RWPE1 (cell line): ENCODE results near the gene CHP2.

ENCODE experiments used
- CTCF ChIA-PET: fragments of 350-600 bp; sonication (Branson Sonifier 250); formaldehyde crosslinking; extraction: SDS; loops from one replicate; lab custom pipeline; 2021; lab: Yijun Ruan, JAX
- POLR2A ChIA-PET: fragments of 400-600 bp; formaldehyde crosslinking; extraction: SDS; loops from one replicate; lab custom pipeline; 2020; ENCODE audit warnings: antibody characterized with exemption; ENCODE audit not compliant: low non-redundant PET; lab: Yijun Ruan, JAX
- DNase-seq: peaks from one replicate; pipeline ENCODE4 v3.0.0; 2012; ENCODE audit warnings: low spot score
- H3K27ac ChIP-seq: fragments of 450-650 bp; 2 replicates; pipeline ENCODE4 v1.5.1; 2017
- CTCF ChIP-seq: fragments of 450-650 bp; conservative IDR thresholded peaks from 2 replicates; pipeline ENCODE4 v1.5.1; 2017; ENCODE audit warnings: low read depth, mild to moderate bottlenecking

The CHP2 gene

GRCh38 chr16:23754594-23755483 is at the start of gene CHP2:
Gene CHP2, plus strand, starts transcription at chr16:23755026. Its CDS starts 24 bp downstream, at chr16:23755050.
- peak; percentile 20 for DNase-seq
- CTCF ChIA-PET, result interaction anchor here (1.0 to 1.1 kb wide), 2 partner anchors 35 to 76 kb away, joined by 3 read pairs; partner anchors contain the start of gene PLK1
- no peak within 1 kb of the TSS for H3K27ac ChIP-seq
- TF ChIP-seq CTCF, result no peak
- POLR2A ChIA-PET, result no interaction called here

- ChIA-PET CTCF (no interaction called here), POLR2A (no interaction called here)
- H3K27ac ChIP-seq, result no peak overlapping the region
- DNase-seq, result no peak
- no peak for TF ChIP-seq CTCF
These were observed 49.3 kb upstream of the CHP2 start for GRCh38 chr16:23705517-23705902.

- TF ChIP-seq CTCF, result no peak
- no peak overlapping the region for H3K27ac ChIP-seq
- ChIA-PET CTCF (interaction anchor here (0.5 kb wide), 1 partner anchor 1571 kb away, joined by 3 read pairs; no protein-coding TSS in a partner anchor), POLR2A (no interaction called here)
- no peak for DNase-seq
These were observed 48.4 kb upstream of the CHP2 start for GRCh38 chr16:23706439-23706838.

DNA sequence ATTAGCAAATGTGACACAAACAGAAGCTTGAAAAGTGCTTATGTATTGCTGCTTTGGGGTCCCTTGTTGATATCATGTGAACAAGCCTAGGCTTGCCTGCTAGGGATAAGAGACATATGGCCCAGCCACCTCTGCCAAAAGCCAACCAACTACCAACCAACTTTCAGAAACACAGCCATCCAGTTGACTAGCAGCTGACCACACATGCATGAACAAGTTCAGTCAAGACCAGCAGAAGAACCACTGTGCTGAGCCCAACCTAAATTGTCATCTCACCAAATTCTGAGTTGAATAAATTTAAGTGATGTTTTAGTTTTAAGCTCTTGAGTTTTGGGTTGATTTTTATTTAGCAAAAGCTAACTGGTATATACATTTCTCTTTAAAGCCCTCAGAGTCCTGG is 45.3 kb upstream of the CHP2 start:
- CTCF ChIA-PET, result interaction anchor here (0.8 to 1.3 kb wide), 2 partner anchors 31 to 92 kb away, joined by 4 read pairs; partner anchors contain the start of gene PLK1
- POLR2A ChIA-PET, result no interaction called here
- DNase-seq, result no peak

DNA sequence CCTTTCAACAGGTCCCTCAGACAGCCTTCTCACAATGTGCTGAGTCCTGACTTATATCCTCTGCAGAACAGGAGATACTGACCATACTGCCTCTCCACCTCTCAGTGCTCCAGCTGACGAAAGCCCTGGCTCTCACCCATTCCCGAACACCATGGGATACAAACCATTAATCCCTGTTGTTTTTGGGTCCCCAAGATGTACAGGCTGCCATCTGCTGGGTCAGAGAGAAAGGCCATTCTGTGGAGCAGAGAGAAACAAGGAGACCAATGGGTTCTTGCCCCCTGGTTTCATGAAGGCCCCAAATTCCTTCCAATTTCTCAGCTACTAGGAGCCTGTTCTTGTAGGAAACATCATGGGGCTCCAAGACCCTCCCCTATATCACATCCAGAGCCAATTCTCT is 44.8 kb upstream of the CHP2 start:
- no peak for DNase-seq

More for the DNA sequence above, 45.3 kb upstream of the CHP2 start:
- no peak for TF ChIP-seq CTCF
- H3K27ac ChIP-seq, result no peak overlapping the region

GRCh38 chr16:23710504-23710903 is 44.3 kb upstream of the CHP2 start:
- no peak for DNase-seq
- ChIA-PET CTCF (interaction anchor here (0.6 kb wide), 1 partner anchor 60 kb away, joined by 11 read pairs; no protein-coding TSS in a partner anchor), POLR2A (no interaction called here)
- TF ChIP-seq CTCF, result no peak
- no peak overlapping the region for H3K27ac ChIP-seq

More for the DNA sequence above, 44.8 kb upstream of the CHP2 start:
- H3K27ac ChIP-seq, result no peak overlapping the region
- no peak for TF ChIP-seq CTCF
- POLR2A ChIA-PET, result no interaction called here
- CTCF ChIA-PET, result interaction anchor here (0.8 to 1.3 kb wide), 2 partner anchors 32 to 91 kb away, joined by 4 read pairs; partner anchors contain the start of gene PLK1
